ENCODE data around the gene SIGLEC1. TPM values are rescaled to one million over a fixed set of nuclear protein-coding genes. Genes with fewer than 3 reads are reported as not detected.

The SIGLEC1 gene
- total and polyA plus RNA-seq, 2 of the 8 experiments (the other 6 are each of a cell fraction or from before 2014, with no cell fraction given): 0.02 TPM; not detected in 1

- peaks cover 0 to 9% (median 0%) of the 10 kb centered on the region in 4 experiments; a peak in 2 of 7 replicates for H3K27me3 ChIP-seq (replicated peaks in 1 of 4; ENCODE audit: control insufficient read depth in 3 of 4, extremely low read depth in 1 of 4, insufficient read depth in 3 of 4, low read length in 3 of 4)
- H2BK5ac ChIP-seq (ENCODE audit: low read depth, low read length): no peak overlapping the region
- H4K5ac ChIP-seq (ENCODE audit: insufficient read length, low read depth, low read length): no peak overlapping the region
- H3K79me1 ChIP-seq (ENCODE audit: low read depth, low read length): no peaks in the 10 kb centered on the region
- no peak overlapping the region for H3K56ac ChIP-seq (replicated peaks; ENCODE audit: insufficient read length, low read depth, low read length)
- no peak overlapping the region for H3K27ac ChIP-seq (ENCODE audit: low read depth, low read length)
- no peak overlapping the region for H2AK5ac ChIP-seq (ENCODE audit: low read depth, low read length)
- CTCF ChIA-PET (ENCODE audit: partially characterized antibody): interaction anchor here (1.4 to 45.1 kb wide), 3 partner anchors 4 to 47 kb away, joined by 4 to 1432 read pairs (median 1432); partner anchors contain the start of genes ADAM33 and SIGLEC1
- H3K4me2 ChIP-seq (ENCODE audit: insufficient read depth in 1 of 2, low read depth in 2 of 2, low read length in 2 of 2): no peak overlapping the region
- no peak overlapping the region for H3K14ac ChIP-seq (ENCODE audit: insufficient read length)
- no peak overlapping the region for H3K9ac ChIP-seq (replicated peaks in 1 of 4; ENCODE audit: extremely low read depth in 1 of 4, low read depth in 3 of 4, low read length in 3 of 4)
- H3K4me1 ChIP-seq (replicated peaks in 1 of 4; ENCODE audit: control insufficient read depth in 3 of 4, insufficient read depth in 4 of 4, low read length in 3 of 4): peaks cover 0 to 2% (median 0%) of the 10 kb centered on the region in 4 experiments; a peak in 1 of 7 replicates
- POLR2A ChIA-PET (ENCODE audit: partially characterized antibody): no interaction called here
- H3K18ac ChIP-seq (ENCODE audit: extremely low read depth, low read length): no peak overlapping the region
- no peaks in the 10 kb centered on the region for H3K79me2 ChIP-seq (ENCODE audit: control insufficient read depth in 1 of 2, insufficient read depth in 2 of 2, low read length in 2 of 2)
- no peak overlapping the region for H2AFZ ChIP-seq (ENCODE audit: low read length)
- H3K4ac ChIP-seq (replicated peaks; ENCODE audit: insufficient read length, low read depth, low read length): no peak overlapping the region
- TF ChIP-seq SAP30 (IDR thresholded peaks at IDR 0.05; ENCODE audit: insufficient read depth, insufficient replicate concordance, low read length) (no peak), SRF (IDR thresholded peaks at IDR 0.05; ENCODE audit: low read depth, low read length) (no peak), YY1 (IDR thresholded peaks at IDR 0.05; ENCODE audit: low read depth, low read length) (no peak)
- no peak overlapping the region for H4K91ac ChIP-seq (replicated peaks; ENCODE audit: insufficient read length, low read length)
- no peak overlapping the region for H2BK120ac ChIP-seq (replicated peaks; ENCODE audit: low read depth, low read length)
- no peak overlapping the region for H4K8ac ChIP-seq (ENCODE audit: extremely low read depth, insufficient read depth, low read length)
- H2BK15ac ChIP-seq (ENCODE audit: low read length): no peak overlapping the region
- no peak for FAIRE-seq
- no peaks in the 10 kb centered on the region for H3K36me3 ChIP-seq (ENCODE audit: control insufficient read depth in 2 of 4, insufficient read depth in 4 of 4, low read length in 3 of 4)
- WGBS, 2 experiments (ENCODE audit: extremely low coverage in 1 of 2, insufficient coverage in 1 of 2, insufficient read length in 1 of 2, insufficient replicate concordance in 2 of 2, low coverage in 1 of 2, low lambda C conversion rate in 2 of 2, missing lambda C conversion rate in 1 of 2): 92% methylated on average over 1 of the region's 3 CpGs; no CpG with 5 or more reads in 1 of the 2 experiments
- no peak overlapping the region for H3K23ac ChIP-seq (ENCODE audit: insufficient read length)
- no peaks in the 10 kb centered on the region for H3K23me2 ChIP-seq (ENCODE audit: low read depth, low read length)
- no peaks in the 10 kb centered on the region for H3K9me3 ChIP-seq (ENCODE audit: insufficient read depth in 2 of 2, low read depth in 1 of 2, low read length in 1 of 2)
- H2BK20ac ChIP-seq (ENCODE audit: low read length): no peak overlapping the region
- H2BK12ac ChIP-seq (ENCODE audit: low read depth, low read length): no peak overlapping the region
- no peaks in the 10 kb centered on the region for H4K20me1 ChIP-seq (replicated peaks in 1 of 2; ENCODE audit: control insufficient read depth in 1 of 2, insufficient read depth in 2 of 2, low read length in 2 of 2)
- H3K4me3 ChIP-seq (ENCODE audit: extremely low read depth in 1 of 4, insufficient read depth in 2 of 4, low read depth in 3 of 4, low read length in 4 of 4): no peak overlapping the region
- no peak for DNase-seq (ENCODE audit: low read depth in 1 of 2, low spot score in 2 of 2)
Observed at GRCh38 chr20:3690413-3690812, 22.0 kb downstream of the SIGLEC1 start.

All from H1 (cell line).